Aorta (tissue), 5 donors: ENCODE data around the gene TRAPPC6A. TPM values are rescaled to one million over a fixed set of nuclear protein-coding genes. Genes with fewer than 3 reads are reported as not detected.

ENCODE experiments used
- ATAC-seq: fragments of 200-7000 bp; cut with Tn5 transposase; one replicate; pipeline ENCODE4 v1.9.1; 2022; ENCODE audit warnings: moderate library complexity; ENCODE audit not compliant: low FRiP score
- DNase-seq, 2 donors: peaks; one replicate each; pipeline ENCODE4 v3.0.0-alpha.2; 2020
- H3K27ac ChIP-seq, 2 donors: one replicate each; pipeline ENCODE4 v1.5.1; 2013; ENCODE audit warnings: low read length in 2 of 2, mild to moderate bottlenecking in 2 of 2, moderate library complexity in 2 of 2, control low read depth in 1 of 2, inconsistent platforms in 1 of 2, low read depth in 1 of 2
- H3K27me3 ChIP-seq, 2 donors: one replicate each; pipeline ENCODE4 v1.6.1; 2013; ENCODE audit warnings: control low read depth in 1 of 2, low read length in 1 of 2, mild to moderate bottlenecking in 1 of 2, moderate library complexity in 1 of 2; ENCODE audit not compliant: insufficient read depth in 2 of 2, control insufficient read depth in 1 of 2
- H3K36me3 ChIP-seq, 2 donors: one replicate each; pipeline ENCODE4 v1.6.1; 2013; ENCODE audit warnings: control low read depth in 1 of 2, low read length in 1 of 2, mild to moderate bottlenecking in 1 of 2; ENCODE audit not compliant: insufficient read depth in 2 of 2, control insufficient read depth in 1 of 2
- H3K4me1 ChIP-seq, 2 donors: one replicate each; pipeline ENCODE4 v1.6.1; 2013; ENCODE audit warnings: low read length in 2 of 2, control low read depth in 1 of 2, mild to moderate bottlenecking in 1 of 2, moderate library complexity in 1 of 2; ENCODE audit not compliant: insufficient read depth in 2 of 2, control insufficient read depth in 1 of 2
- H3K4me3 ChIP-seq, 2 donors: one replicate each; pipeline ENCODE4 v1.5.1; 2013; ENCODE audit warnings: low read length in 2 of 2, control low read depth in 1 of 2, mild to moderate bottlenecking in 1 of 2
- H3K9me3 ChIP-seq: one replicate; pipeline ENCODE4 v1.6.1; 2013; ENCODE audit warnings: mild to moderate bottlenecking, low read length; ENCODE audit not compliant: control insufficient read depth
- WGBS, 2 donors: extraction: QIAGEN DNeasy Blood & Tissue Kit; methylation state at CpG; one replicate each; pipeline ENCODE4 v1.1.7; 2013; 5-methylcytosine and 5-hydroxymethylcytosine counted together
- intact Hi-C, 2 donors: fragments of 100-400 bp; cut with DNase I; formaldehyde crosslinking; loops; one replicate each; pipeline versions ENCODE4 v1.14.2 to v1.15.0; 2022
- long read RNA-seq, 2 donors: library from polyadenylated mRNA; unstranded; transcript quantifications; one replicate each; pipeline ENCODE4 v2.0.0, GENCODE V29; 2020 to 2021
- polyA plus RNA-seq, 2 donors: library from polyadenylated mRNA; stranded (reverse); fragments of 200-250 nt; gene quantifications; one replicate each; pipeline ENCODE4 v1.2.3, GENCODE V29; 2013
- total RNA-seq, 2 donors: library from RNA; stranded (reverse); fragmentation: NEBNext Ultra II Directional; extraction: Animal tissue kit (Norgen Biotek cat#: 25700); gene quantifications; one replicate each; pipeline ENCODE4 v1.2.1, GENCODE V29; 2021
- donor health status: healthy with polysubstance abuse.
- donor health status: Bipolar disorder and iron deficiency.
- donor health status: DM: no; HTN: no; CAD: no.
- donor health status: DM: no; HTN: no; CAD: no.
- donor health status: DM: yes; HTN: yes; CAD: no.

The TRAPPC6A gene, protein sequence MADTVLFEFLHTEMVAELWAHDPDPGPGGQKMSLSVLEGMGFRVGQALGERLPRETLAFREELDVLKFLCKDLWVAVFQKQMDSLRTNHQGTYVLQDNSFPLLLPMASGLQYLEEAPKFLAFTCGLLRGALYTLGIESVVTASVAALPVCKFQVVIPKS
- total RNA-seq (10 to 100 TPM in 1 of 2 donors, 1 to 10 TPM in 1; 9.5 to 13.6 TPM), polyA plus RNA-seq (10 to 100 TPM; 16.5 to 17.0 TPM)
- long read RNA-seq, donor 1, partial matches to known transcripts, result 0 of 3 reads
- long read RNA-seq, donor 1, other reads (novel, unspliced or antisense), result 2 of 3 reads
- long read RNA-seq, donor 2, partial matches to known transcripts, result 0 of 2 reads
- long read RNA-seq, donor 2, other reads (novel, unspliced or antisense), result 1 of 2 reads

DNA sequence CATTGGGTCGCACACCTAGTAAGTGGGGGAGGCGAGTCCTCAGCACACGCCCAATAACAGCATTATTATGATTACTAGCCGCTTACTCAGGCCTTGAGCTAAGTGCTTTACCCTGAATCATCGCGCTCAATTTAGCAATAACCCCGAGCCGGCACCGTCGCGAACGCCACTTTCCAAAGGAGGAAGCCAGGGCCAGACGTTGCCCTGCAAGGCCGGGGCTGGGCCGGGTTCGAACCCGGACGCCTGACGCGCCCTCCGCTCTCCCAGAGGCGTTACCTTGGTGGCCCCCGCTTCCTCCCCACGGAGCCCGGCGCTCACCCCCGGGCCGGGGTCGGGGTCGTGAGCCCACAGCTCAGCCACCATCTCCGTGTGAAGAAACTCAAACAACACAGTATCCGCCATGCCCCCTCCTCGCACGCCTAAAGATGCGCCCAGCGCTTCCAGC is at the start of gene TRAPPC6A:
TSS of gene TRAPPC6A (minus strand) at position 421 of the 445 bp plus-strand sequence. CDS start at position 402, 19 bp downstream.
- Histone ChIP-seq H3K9me3 (no peaks in the 10 kb centered on the region), H3K27ac (peak within 1 kb of the TSS; percentile 67 to 89), H3K27me3 (no peaks in the 10 kb centered on the region), H3K4me3 (peak within 1 kb of the TSS; percentile 45 to 79), H3K4me1 (peaks cover 0 to 2% of the 10 kb centered on the region in 2 donors), H3K36me3 (no peaks in the 10 kb centered on the region)
- ATAC-seq (no peak), DNase-seq (no peak)
- WGBS, 2 donors, result 0 to 1% methylated on average over 36 of the region's 36 CpGs
- intact Hi-C loops, result loop anchor here in 1 of 2 donors (5.0 kb wide), 2 partner anchors 74 to 86 kb away; partner anchors contain the start of genes MARK4 and PPP1R37

DNA sequence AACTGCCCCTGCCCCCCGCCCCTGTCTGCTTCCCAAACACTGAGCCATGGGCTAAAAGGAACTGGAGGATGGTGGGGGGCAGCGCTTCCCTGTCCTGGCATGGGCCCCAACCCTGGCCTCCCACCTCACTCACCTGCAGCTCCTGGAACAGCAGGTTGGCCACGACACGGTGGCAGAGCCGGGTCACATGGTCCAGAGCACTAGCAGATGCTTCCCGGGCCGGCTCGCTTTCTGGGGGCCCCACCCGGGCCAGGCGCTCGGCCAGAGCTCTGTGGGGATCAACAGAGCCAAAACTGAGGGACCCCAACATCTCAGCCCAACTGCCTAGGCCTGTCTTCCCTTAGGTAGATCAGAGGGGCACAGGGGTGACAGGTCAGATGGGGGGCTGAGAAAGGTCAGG is 46.6 kb upstream of the TRAPPC6A start:
- DNase-seq, result no peak
- no peak for ATAC-seq
- Histone ChIP-seq H3K27me3 (no peaks in the 10 kb centered on the region), H3K4me1 (no peaks in the 10 kb centered on the region), H3K27ac (no peak overlapping the region), H3K9me3 (no peaks in the 10 kb centered on the region), H3K36me3 (no peaks in the 10 kb centered on the region), H3K4me3 (no peak overlapping the region)
- intact Hi-C loops, result no loop called here
- WGBS, 2 donors, result 54 to 61% methylated on average over 11 of the region's 11 CpGs

DNA sequence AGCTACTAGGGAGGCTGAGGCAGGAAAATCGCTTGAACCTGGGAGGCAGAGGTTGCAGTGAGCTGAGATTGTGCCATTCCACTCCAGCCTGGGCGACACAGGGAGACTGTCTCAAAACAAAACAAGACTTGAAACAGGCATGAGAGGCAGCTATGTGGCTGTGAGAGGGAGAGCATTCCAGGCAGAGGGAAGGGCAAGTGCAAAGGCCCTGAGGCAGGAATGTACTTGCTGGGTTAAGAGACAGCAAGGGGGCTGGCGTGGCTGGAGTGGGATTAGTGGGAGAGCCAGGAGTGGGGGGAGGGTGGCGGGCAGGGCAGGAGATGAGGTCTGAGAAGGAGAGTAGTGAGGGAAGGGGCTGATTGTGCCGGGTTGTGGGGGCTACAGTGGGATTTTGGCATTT is 45.8 kb upstream of the TRAPPC6A start:
- H3K4me3 ChIP-seq, result no peak overlapping the region
- H3K9me3 ChIP-seq, result no peaks in the 10 kb centered on the region
- H3K4me1 ChIP-seq, result no peaks in the 10 kb centered on the region
- ATAC-seq (no peak), DNase-seq (no peak)
- H3K27ac ChIP-seq, result no peak overlapping the region
- WGBS, 2 donors, result 90 to 94% methylated on average over 5 of the region's 5 CpGs
- no peaks in the 10 kb centered on the region for H3K27me3 ChIP-seq
- no peaks in the 10 kb centered on the region for H3K36me3 ChIP-seq
- intact Hi-C loops, result no loop called here

DNA sequence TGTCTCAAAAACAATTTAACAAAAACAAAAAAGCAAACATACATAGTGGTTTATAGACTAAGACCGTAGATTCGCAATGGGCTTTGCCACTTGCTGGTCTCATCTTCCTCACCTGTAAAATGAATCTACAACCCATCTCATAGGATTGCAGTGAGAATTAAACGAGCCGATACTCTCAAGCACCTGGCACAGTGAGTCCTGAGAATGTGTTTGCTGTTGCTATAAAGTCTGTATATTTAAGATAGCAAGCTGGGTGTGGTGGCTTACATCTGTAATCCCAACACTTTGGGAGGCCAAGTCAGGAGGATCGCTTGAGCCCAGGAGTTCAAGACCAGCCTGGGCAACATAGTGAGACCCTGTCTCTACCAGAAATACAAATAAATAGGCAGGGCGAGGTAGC is 44.7 kb upstream of the TRAPPC6A start:
- no peak for ATAC-seq
- H3K27me3 ChIP-seq, result no peaks in the 10 kb centered on the region
- intact Hi-C loops, result no loop called here

DNA sequence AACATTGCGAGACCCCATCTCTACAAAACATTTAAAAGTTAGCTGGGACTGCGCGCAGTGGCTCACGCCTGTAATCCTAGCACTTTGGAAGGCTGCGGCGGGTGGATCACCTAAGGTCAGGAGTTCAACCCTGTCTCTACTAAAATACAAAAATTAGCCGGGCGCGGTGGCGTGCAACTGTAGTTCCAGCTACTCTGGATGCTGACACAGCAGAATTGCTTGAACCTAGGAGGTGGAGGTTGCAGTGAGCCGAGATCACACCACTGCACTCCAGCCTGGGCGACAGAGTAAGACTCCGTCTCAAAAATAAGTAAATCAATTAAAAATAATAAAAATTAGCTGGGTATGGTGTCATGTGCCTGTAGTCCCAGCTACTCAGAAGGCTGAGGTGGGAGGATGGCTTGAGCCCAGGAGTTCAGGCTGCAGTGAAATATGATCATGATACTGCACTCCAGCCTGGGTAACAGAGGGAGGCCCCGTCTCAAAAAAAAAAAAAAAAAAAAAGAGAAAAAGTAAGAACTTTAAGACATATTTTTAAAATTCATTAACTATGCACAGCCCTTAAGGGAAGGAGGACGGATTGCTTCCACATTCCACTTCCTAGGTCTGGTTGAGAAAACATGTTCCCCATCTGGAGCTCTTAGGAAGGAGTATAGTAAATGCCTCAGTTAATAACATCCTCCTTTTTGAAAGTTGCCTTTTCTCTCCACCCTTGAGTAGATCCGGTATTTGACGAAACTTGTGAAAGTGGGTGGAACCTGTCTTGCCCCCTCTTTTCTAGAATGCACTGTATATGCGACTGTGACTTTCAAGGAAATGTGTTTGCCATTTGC is 41.1 kb upstream of the TRAPPC6A start:
- Histone ChIP-seq H3K4me1 (no peaks in the 10 kb centered on the region), H3K4me3 (no peak overlapping the region), H3K27me3 (no peaks in the 10 kb centered on the region), H3K9me3 (no peaks in the 10 kb centered on the region), H3K27ac (no peak overlapping the region), H3K36me3 (no peaks in the 10 kb centered on the region)
- WGBS, 2 donors, result 59% methylated on average over 18 of the region's 18 CpGs
- intact Hi-C loops, result no loop called here
- DNase-seq (no peak), ATAC-seq (no peak)

More for the DNA sequence above, 44.7 kb upstream of the TRAPPC6A start:
- 88 to 89% methylated on average over 6 of the region's 6 CpGs for WGBS, 2 donors
- no peaks in the 10 kb centered on the region for H3K9me3 ChIP-seq
- H3K36me3 ChIP-seq, result no peaks in the 10 kb centered on the region
- no peak overlapping the region for H3K27ac ChIP-seq
- no peak overlapping the region for H3K4me3 ChIP-seq
- H3K4me1 ChIP-seq, result no peaks in the 10 kb centered on the region
- no peak for DNase-seq

DNA sequence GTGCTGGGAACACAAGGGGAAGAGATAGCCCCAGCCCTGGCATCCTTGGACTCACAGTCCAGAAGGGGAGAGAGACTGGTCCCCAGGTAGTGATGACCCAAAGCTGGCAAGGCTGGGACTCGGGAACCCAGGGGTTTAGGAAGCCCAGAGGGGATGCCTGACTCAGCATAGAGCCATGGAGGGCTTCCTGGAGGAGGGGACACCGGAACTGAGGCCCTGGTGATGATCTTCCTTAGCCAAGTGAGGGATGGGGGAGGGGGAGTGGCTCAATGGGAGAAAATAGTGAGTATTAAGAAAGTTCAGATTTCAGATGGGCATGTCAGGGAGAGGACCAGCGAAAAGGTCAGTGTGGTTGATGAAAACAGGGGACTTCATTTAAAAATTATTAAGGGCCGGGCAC is 40.4 kb upstream of the TRAPPC6A start:
- ATAC-seq, result no peak
- intact Hi-C loops, result no loop called here
- no peaks in the 10 kb centered on the region for H3K36me3 ChIP-seq

DNA sequence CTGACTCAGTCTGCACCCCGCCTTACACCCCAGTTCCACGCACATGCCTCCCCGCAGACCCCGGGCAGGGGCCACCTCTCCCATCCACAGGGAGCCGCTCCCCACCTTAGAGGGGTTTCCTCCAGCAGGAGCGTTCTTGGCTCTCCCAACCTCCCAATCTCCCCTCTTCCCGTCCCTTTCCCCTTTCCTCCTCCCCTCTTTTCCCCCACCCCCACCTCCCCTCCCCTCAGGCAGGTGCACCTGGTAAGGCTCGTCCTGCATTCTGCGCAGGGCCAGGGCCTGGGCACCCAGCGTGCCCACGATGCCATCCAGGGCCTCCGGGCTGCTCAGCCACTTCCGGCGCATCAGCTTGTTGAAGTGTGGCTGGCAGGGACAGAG is 39.9 kb upstream of the TRAPPC6A start:
- Histone ChIP-seq H3K27ac (no peak overlapping the region), H3K9me3 (no peaks in the 10 kb centered on the region), H3K4me3 (no peak overlapping the region), H3K27me3 (no peaks in the 10 kb centered on the region), H3K36me3 (no peaks in the 10 kb centered on the region), H3K4me1 (no peaks in the 10 kb centered on the region)
- ATAC-seq, result no peak
- 26 to 31% methylated on average over 14 of the region's 14 CpGs for WGBS, 2 donors
- intact Hi-C loops, result no loop called here
- no peak for DNase-seq

More for the DNA sequence above, 40.4 kb upstream of the TRAPPC6A start:
- no peak overlapping the region for H3K27ac ChIP-seq
- no peaks in the 10 kb centered on the region for H3K27me3 ChIP-seq
- DNase-seq, result no peak
- WGBS, 2 donors, result 53 to 64% methylated on average over 4 of the region's 4 CpGs
- H3K4me3 ChIP-seq, result no peak overlapping the region
- no peaks in the 10 kb centered on the region for H3K9me3 ChIP-seq
- no peaks in the 10 kb centered on the region for H3K4me1 ChIP-seq

DNA sequence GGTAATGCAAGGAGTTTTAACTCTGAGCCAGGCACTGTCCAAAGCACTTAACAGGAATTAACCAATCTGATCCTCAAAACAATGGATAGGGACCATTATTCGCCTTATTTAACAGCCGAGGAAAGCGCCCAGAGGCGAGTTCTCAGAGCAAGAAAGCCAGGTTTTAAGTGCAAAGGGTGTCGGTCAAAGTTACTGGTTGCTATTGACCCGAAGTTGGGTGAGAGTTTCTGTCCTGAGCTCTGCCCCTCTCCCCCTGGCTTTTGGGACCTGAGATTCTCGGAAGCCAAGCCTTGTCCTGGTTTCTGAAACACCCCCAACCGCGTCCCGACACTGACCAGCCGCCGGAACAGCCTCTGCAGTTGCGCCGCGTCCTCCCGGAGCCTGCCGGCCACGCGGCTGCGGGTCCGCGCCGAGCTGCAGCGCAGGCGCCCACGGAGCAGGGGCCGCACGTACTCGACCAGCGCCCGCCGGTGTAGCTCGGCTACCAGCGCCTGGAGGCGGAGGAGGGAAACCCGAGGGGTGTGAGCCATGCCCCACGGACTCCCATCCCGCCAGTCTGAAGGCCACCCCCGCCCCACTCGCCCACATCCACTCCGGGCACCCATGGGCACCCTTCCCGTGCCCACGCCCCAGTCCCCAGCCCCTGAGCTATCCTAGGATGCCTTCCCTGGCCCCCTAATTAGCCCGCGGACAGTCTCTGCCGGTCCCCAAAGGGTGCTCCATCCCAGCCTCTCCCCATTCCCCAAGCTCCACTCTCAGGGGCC is 39.3 kb upstream of the TRAPPC6A start:
- Histone ChIP-seq H3K9me3 (no peaks in the 10 kb centered on the region), H3K4me3 (no peak overlapping the region), H3K4me1 (no peaks in the 10 kb centered on the region), H3K36me3 (no peaks in the 10 kb centered on the region), H3K27ac (no peak overlapping the region), H3K27me3 (no peaks in the 10 kb centered on the region)
- WGBS, 2 donors, result 7% methylated on average over 42 to 46 of the region's 46 CpGs
- DNase-seq (peak in 1 of 2 donors; percentile 76), ATAC-seq (no peak)
- intact Hi-C loops, result no loop called here
